CD4-positive, alpha-beta T cell treated with Interleukin-15 for 4 hours (primary cell): ENCODE data around the gene TPCN2.

Source experiments
- DNase-seq: peaks from one replicate; pipeline ENCODE4 v3.0.0-alpha.2; 2020; ENCODE audit warnings: low spot score

TPCN2 gene

GRCh38 chr11:69167130-69167915, 118.6 kb downstream of the TPCN2 start:
- no peak for DNase-seq

- no peak for DNase-seq
Observed at GRCh38 chr11:69167916-69168691, 119.4 kb downstream of the TPCN2 start.

- no peak for DNase-seq
Observed at GRCh38 chr11:69169479-69169878, 120.7 kb downstream of the TPCN2 start.

GRCh38 chr11:69170704-69171103, 122.0 kb downstream of the TPCN2 start:
- no peak for DNase-seq

GRCh38 chr11:69171476-69172240, 122.9 kb downstream of the TPCN2 start:
- no peak for DNase-seq

- no peak for DNase-seq
Observed at GRCh38 chr11:69172674-69173073, 123.9 kb downstream of the TPCN2 start.

- DNase-seq = no peak
Observed at GRCh38 chr11:69173331-69173730, 124.6 kb downstream of the TPCN2 start.

GRCh38 chr11:69173925-69174581, 125.3 kb downstream of the TPCN2 start:
- no peak for DNase-seq

GRCh38 chr11:69174841-69175240, 126.1 kb downstream of the TPCN2 start:
- DNase-seq = no peak

GRCh38 chr11:69178819-69179482, 130.2 kb downstream of the TPCN2 start:
- DNase-seq = no peak

- DNase-seq = no peak
Observed at GRCh38 chr11:69180226-69180625, 131.5 kb downstream of the TPCN2 start.

- no peak for DNase-seq
Observed at GRCh38 chr11:69180726-69181125, 132.0 kb downstream of the TPCN2 start.

- DNase-seq = no peak
Observed at GRCh38 chr11:69183613-69184012, 134.9 kb downstream of the TPCN2 start.
